Spleen (tissue), 11 donors: ENCODE measurements around the gene HMBS. TPM values are rescaled to one million over a fixed set of nuclear protein-coding genes. Genes with fewer than 3 reads are reported as not detected.

ENCODE experiments used
- DNase-seq: peaks from one replicate; pipeline ENCODE4 v3.0.0-alpha.2; 2020
- H3K27ac ChIP-seq, 8 donors: fragments of 200-600 bp; sonication (generic) in 7 of 8; 1 replicate in 4 of 8; 2 replicates in 4 of 8; pipeline versions ENCODE4 v1.5.0 to v1.8.0; 2016 to 2021; ENCODE audit warnings: inconsistent platforms in 4 of 8, mild to moderate bottlenecking in 4 of 8, moderate library complexity in 1 of 8
- H3K27me3 ChIP-seq, 7 donors: fragments of 200-600 bp; sonication (generic) in 6 of 7; replicated peaks in 1 of 7; 1 replicate in 4 of 7; 2 replicates in 3 of 7; pipeline versions ENCODE4 v1.5.0 to v1.8.0; 2016 to 2021; ENCODE audit warnings: inconsistent platforms in 3 of 7, mild to moderate bottlenecking in 1 of 7
- H3K36me3 ChIP-seq, 6 donors: fragments of 200-600 bp; sonication (generic) in 5 of 6; 1 replicate in 4 of 6; 2 replicates in 2 of 6; pipeline versions ENCODE4 v1.5.0 to v1.8.0; 2016 to 2021; ENCODE audit warnings: inconsistent platforms in 2 of 6
- H3K4me1 ChIP-seq, 6 donors: fragments of 200-600 bp; sonication (generic) in 5 of 6; 1 replicate in 3 of 6; 2 replicates in 3 of 6; pipeline versions ENCODE4 v1.5.0 to v1.8.0; 2016 to 2021; ENCODE audit warnings: inconsistent platforms in 3 of 6
- H3K4me3 ChIP-seq, 8 donors: fragments of 200-600 bp; sonication (generic) in 7 of 8; 1 replicate in 4 of 8; 2 replicates in 4 of 8; pipeline versions ENCODE4 v1.5.0 to v1.8.0; 2016 to 2021; ENCODE audit warnings: inconsistent platforms in 4 of 8, mild to moderate bottlenecking in 4 of 8, moderate library complexity in 2 of 8
- H3K9me3 ChIP-seq, 8 donors: fragments of 200-600 bp; sonication (generic) in 7 of 8; 1 replicate in 4 of 8; 2 replicates in 4 of 8; pipeline versions ENCODE4 v1.5.0 to v1.8.0; 2016 to 2021; ENCODE audit warnings: inconsistent platforms in 4 of 8
- POLR2A ChIP-seq, 3 donors: fragments of 450-650 bp; IDR thresholded peaks; one replicate each; pipeline ENCODE4 v1.5.1; 2017; ENCODE audit warnings: antibody characterized with exemption in 3 of 3, mild to moderate bottlenecking in 1 of 3
- POLR2AphosphoS5 ChIP-seq, 3 donors: sonication (generic); formaldehyde crosslinking; IDR thresholded peaks; one replicate each; pipeline ENCODE4 v1.5.1; 2017; ENCODE audit warnings: antibody characterized with exemption in 3 of 3
- WGBS, 5 donors: extraction: QIAGEN DNeasy Blood & Tissue Kit in 3 of 5; methylation state at CpG; one replicate each; pipeline versions ENCODE4 v1.1.5 to v1.1.7; 2013 to 2018; 5-methylcytosine and 5-hydroxymethylcytosine counted together
- intact Hi-C: fragments of 100-400 bp; cut with DNase I; formaldehyde crosslinking; loops from one replicate; pipeline ENCODE4 v1.15.0; 2023; ENCODE audit warnings: low total_unique reads
- polyA plus RNA-seq, 3 donors: library from polyadenylated mRNA; stranded (reverse); fragments of 200-250 nt; gene quantifications; one replicate each; pipeline ENCODE4 v1.2.1, GENCODE V29; 2013
- total RNA-seq, 7 donors: library from RNA; depleted of rRNA in 3 of 7; stranded (reverse); fragments of >200 nt in 3 of 7; fragmentation: NEBNext Ultra II Directional in 4 of 7; extraction: Animal tissue kit (Norgen Biotek cat#: 25700) in 4 of 7; gene quantifications; one replicate each; pipeline versions ENCODE4 v1.1.0 to v1.2.1, GENCODE V29; 2016 to 2021
- TF ChIP-seq, protein P1 (sequence below), 11 experiments: fragments of 200-600 bp in 7 of 11; fragments of 450-650 bp in 4 of 11; sonication (generic) in 4 of 11; IDR thresholded peaks in 8 of 11; conservative IDR thresholded peaks in 3 of 11; 1 replicate in 7 of 11; 2 replicates in 4 of 11; pipeline versions ENCODE4 v1.4.0 to v1.8.0; 2016 to 2021; ENCODE audit warnings: antibody characterized with exemption in 11 of 11, inconsistent platforms in 4 of 11, mild to moderate bottlenecking in 1 of 11
- donor health status: healthy with polysubstance abuse.
- donor health status: DM: no; HTN: no; CAD: no; lungs with moderate emphysema.
- donor health status: DM: no; HTN: no; CAD: no.
- donor health status: Bipolar disorder and iron deficiency.
- donor health status: healthy.
- donor health status: DM: no; HTN: no; CAD: no.
- donor health status: DM: yes; HTN: yes; CAD: no.

The HMBS gene
- total and polyA plus RNA-seq, 10 donors = 7.4 to 42.6 (median 19.8) TPM

GRCh38 chr11:119087123-119087522 lies 2.4 kb downstream of the HMBS start:
- WGBS, 5 donors = 83 to 93% (median 86%) methylated on average over 6 of the region's 6 CpGs
- Histone ChIP-seq H3K36me3 (peaks cover 0 to 15% (median 6%) of the 10 kb centered on the region in 6 donors), H3K9me3 (no peaks in the 10 kb centered on the region), H3K27me3 (no peaks in the 10 kb centered on the region), H3K4me3 (no peak overlapping the region), H3K27ac (no peak overlapping the region), H3K4me1 (peaks cover 0 to 66% (median 25%) of the 10 kb centered on the region in 6 donors)
- intact Hi-C loops = no loop called here
- DNase-seq = no peak
- no peak for TF ChIP-seq POLR2AphosphoS5 (IDR thresholded peaks at IDR 0.05)
- TF ChIP-seq, protein P1, sequence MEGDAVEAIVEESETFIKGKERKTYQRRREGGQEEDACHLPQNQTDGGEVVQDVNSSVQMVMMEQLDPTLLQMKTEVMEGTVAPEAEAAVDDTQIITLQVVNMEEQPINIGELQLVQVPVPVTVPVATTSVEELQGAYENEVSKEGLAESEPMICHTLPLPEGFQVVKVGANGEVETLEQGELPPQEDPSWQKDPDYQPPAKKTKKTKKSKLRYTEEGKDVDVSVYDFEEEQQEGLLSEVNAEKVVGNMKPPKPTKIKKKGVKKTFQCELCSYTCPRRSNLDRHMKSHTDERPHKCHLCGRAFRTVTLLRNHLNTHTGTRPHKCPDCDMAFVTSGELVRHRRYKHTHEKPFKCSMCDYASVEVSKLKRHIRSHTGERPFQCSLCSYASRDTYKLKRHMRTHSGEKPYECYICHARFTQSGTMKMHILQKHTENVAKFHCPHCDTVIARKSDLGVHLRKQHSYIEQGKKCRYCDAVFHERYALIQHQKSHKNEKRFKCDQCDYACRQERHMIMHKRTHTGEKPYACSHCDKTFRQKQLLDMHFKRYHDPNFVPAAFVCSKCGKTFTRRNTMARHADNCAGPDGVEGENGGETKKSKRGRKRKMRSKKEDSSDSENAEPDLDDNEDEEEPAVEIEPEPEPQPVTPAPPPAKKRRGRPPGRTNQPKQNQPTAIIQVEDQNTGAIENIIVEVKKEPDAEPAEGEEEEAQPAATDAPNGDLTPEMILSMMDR (IDR thresholded peaks at IDR 0.05 in 8 of 11, conservative IDR thresholded peaks at IDR 0.05 in 3 of 11) = no peak
- TF ChIP-seq POLR2A (IDR thresholded peaks at IDR 0.05) = no peak

DNA sequence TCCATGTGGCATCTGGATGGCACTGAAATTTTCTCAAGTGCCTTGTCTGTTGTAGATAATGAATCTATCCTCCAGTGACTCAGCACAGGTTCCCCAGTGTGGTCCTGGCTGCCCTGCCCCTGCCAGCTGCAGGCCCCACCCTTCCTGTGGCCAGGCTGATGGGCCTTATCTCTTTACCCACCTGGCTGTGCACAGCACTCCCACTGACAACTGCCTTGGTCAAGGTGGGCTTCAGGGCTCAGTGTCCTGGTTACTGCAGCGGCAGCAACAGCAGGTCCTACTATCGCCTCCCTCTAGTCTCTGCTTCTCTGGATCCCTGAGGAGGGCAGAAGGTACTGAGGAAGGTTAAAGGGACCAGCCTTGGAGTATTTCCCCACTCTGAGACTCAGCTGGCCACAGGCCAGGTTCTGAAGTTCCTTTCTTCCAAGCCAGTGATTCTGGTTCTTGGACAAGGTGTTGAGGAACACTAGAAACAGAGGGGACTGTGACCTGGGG lies 3.1 kb downstream of the HMBS start:
- Histone ChIP-seq H3K27me3 (no peaks in the 10 kb centered on the region), H3K27ac (no peak overlapping the region), H3K4me3 (no peak overlapping the region), H3K9me3 (no peaks in the 10 kb centered on the region), H3K36me3 (peaks cover 0 to 15% (median 0%) of the 10 kb centered on the region in 6 donors), H3K4me1 (peaks cover 0 to 73% (median 32%) of the 10 kb centered on the region in 6 donors)
- intact Hi-C loops = no loop called here
- DNase-seq = no peak
- 69 to 85% (median 71%) methylated on average over 2 of the region's 2 CpGs for WGBS, 5 donors
- TF ChIP-seq, protein P1 (IDR thresholded peaks at IDR 0.05 in 8 of 11, conservative IDR thresholded peaks at IDR 0.05 in 3 of 11) = no peak
- TF ChIP-seq POLR2AphosphoS5 (IDR thresholded peaks at IDR 0.05) = peak in 1 of 3 donors; percentile 20

DNA sequence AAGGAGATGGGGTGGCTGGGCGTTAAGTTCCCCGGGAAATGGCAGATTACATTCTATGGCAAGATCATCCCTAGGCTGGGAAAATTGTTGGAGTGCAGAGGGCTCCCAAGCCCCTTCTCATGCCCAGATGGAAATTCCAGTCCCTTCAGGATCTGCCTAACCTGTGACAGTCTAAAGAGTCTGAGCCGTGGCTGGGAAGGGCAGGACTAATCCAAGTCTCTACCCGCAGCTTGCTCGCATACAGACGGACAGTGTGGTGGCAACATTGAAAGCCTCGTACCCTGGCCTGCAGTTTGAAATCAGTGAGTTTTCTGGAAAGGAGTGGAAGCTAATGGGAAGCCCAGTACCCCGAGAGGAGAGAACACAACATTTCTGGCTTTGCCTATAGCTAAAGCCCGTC lies 3.7 kb downstream of the HMBS start:
- no peaks in the 10 kb centered on the region for H3K27me3 ChIP-seq
- no peaks in the 10 kb centered on the region for H3K9me3 ChIP-seq
- no peak overlapping the region for H3K4me3 ChIP-seq
- no peak for DNase-seq
- intact Hi-C loops = no loop called here
- peaks cover 0 to 18% (median 0%) of the 10 kb centered on the region in 6 donors for H3K36me3 ChIP-seq
- H3K27ac ChIP-seq = no peak overlapping the region
- TF ChIP-seq POLR2AphosphoS5 (IDR thresholded peaks at IDR 0.05) (no peak), POLR2A (IDR thresholded peaks at IDR 0.05) (no peak)
- TF ChIP-seq, protein P1 (IDR thresholded peaks at IDR 0.05 in 8 of 11, conservative IDR thresholded peaks at IDR 0.05 in 3 of 11) = no peak
- 92 to 97% (median 95%) methylated on average over 9 of the region's 9 CpGs for WGBS, 5 donors
- H3K4me1 ChIP-seq = peaks cover 4 to 79% (median 38%) of the 10 kb centered on the region in 6 donors

- Histone ChIP-seq H3K9me3 (no peaks in the 10 kb centered on the region), H3K4me3 (no peak overlapping the region), H3K4me1 (peaks cover 10 to 80% (median 43%) of the 10 kb centered on the region in 6 donors), H3K27ac (no peak overlapping the region), H3K27me3 (no peaks in the 10 kb centered on the region), H3K36me3 (peaks cover 0 to 19% (median 0%) of the 10 kb centered on the region in 6 donors)
- WGBS, 5 donors = 91 to 100% (median 96%) methylated on average over 1 of the region's 1 CpG
- intact Hi-C loops = no loop called here
- TF ChIP-seq POLR2A (IDR thresholded peaks at IDR 0.05) = no peak
- no peak for TF ChIP-seq POLR2AphosphoS5 (IDR thresholded peaks at IDR 0.05)
- TF ChIP-seq, protein P1 (IDR thresholded peaks at IDR 0.05 in 8 of 11, conservative IDR thresholded peaks at IDR 0.05 in 3 of 11) = no peak
- DNase-seq = no peak
Observed at GRCh38 chr11:119089319-119089718, 4.6 kb downstream of the HMBS start.
